ENCODE results near the gene DHX30.
"Not testable (repeated sequence)": the region's sequence is repeated elsewhere in the genome, so short reads cannot be mapped to it uniquely, and the experiment has no call there.

DHX30 gene

GRCh38 chr3:47802734-47803479 lies at the start of gene DHX30:
Gene DHX30, plus strand, starts transcription at chr3:47803138. Its CDS starts 7,546 bp downstream, at chr3:47810684.
- DNase-seq (ENCODE audit: low read depth), result peak; percentile 58

- no peak for DNase-seq (ENCODE audit: low read depth)
Measured at GRCh38 chr3:47758261-47759025, 44.5 kb upstream of the DHX30 start.

- not testable (repeated sequence) for DNase-seq (ENCODE audit: low read depth)
Measured at GRCh38 chr3:47760207-47760606, 42.7 kb upstream of the DHX30 start.

- no peak for DNase-seq (ENCODE audit: low read depth)
Measured at GRCh38 chr3:47761046-47761445, 41.9 kb upstream of the DHX30 start.

GRCh38 chr3:47762233-47762632 lies 40.7 kb upstream of the DHX30 start:
- no peak for DNase-seq (ENCODE audit: low read depth)

- no peak for DNase-seq (ENCODE audit: low read depth)
Measured at GRCh38 chr3:47766186-47766585, 36.8 kb upstream of the DHX30 start.

GRCh38 chr3:47772047-47772446 lies 30.9 kb upstream of the DHX30 start:
- DNase-seq (ENCODE audit: low read depth), result no peak

- no peak for DNase-seq (ENCODE audit: low read depth)
Measured at GRCh38 chr3:47772788-47773187, 30.1 kb upstream of the DHX30 start.

- DNase-seq (ENCODE audit: low read depth), result no peak
Measured at GRCh38 chr3:47778746-47779145, 24.2 kb upstream of the DHX30 start.

- DNase-seq (ENCODE audit: low read depth), result peak; percentile 20
Measured at GRCh38 chr3:47780741-47781684, 21.9 kb upstream of the DHX30 start.

- peak; percentile 92 for DNase-seq (ENCODE audit: low read depth)
Measured at GRCh38 chr3:47781685-47782445, 21.1 kb upstream of the DHX30 start, which contains the start of gene SMARCC1. Gene SMARCC1, minus strand, starts transcription at chr3:47781893. Its CDS starts 96 bp downstream, at chr3:47781797.

GRCh38 chr3:47782446-47783308 lies 20.3 kb upstream of the DHX30 start:
- no peak for DNase-seq (ENCODE audit: low read depth)

GRCh38 chr3:47783673-47784072 lies 19.3 kb upstream of the DHX30 start:
- DNase-seq (ENCODE audit: low read depth), result no peak

- no peak for DNase-seq (ENCODE audit: low read depth)
Measured at GRCh38 chr3:47791193-47791855, 11.6 kb upstream of the DHX30 start.

GRCh38 chr3:47792699-47793098 lies 10.2 kb upstream of the DHX30 start:
- DNase-seq (ENCODE audit: low read depth), result no peak

GRCh38 chr3:47794544-47794943 lies 8.4 kb upstream of the DHX30 start:
- DNase-seq (ENCODE audit: low read depth), result no peak

GRCh38 chr3:47799733-47800132 lies 3.2 kb upstream of the DHX30 start:
- DNase-seq (ENCODE audit: low read depth), result no peak

GRCh38 chr3:47803480-47804025 lies 615 bp downstream of the DHX30 start:
- no peak for DNase-seq (ENCODE audit: low read depth)

GRCh38 chr3:47804577-47804976 lies 1.6 kb downstream of the DHX30 start:
- DNase-seq (ENCODE audit: low read depth), result no peak

All from stimulated activated CD8-positive, alpha-beta memory T cell treated with anti-CD3 and anti-CD28 coated beads, Interleukin-15, amount 100 ng/mL, for 1 hour (primary cell).